HCT116 (cell line): Measurements from ENCODE around the gene PLCB2. TPM values are rescaled to one million over a fixed set of nuclear protein-coding genes. Genes with fewer than 3 reads are reported as not detected.

ENCODE experiments used
- ATAC-seq: fragments of 200-7000 bp; cut with Tn5 transposase; 2 replicates; pipeline ENCODE4 v1.9.1; 2020; ENCODE audit warnings: mild to moderate bottlenecking, moderate library complexity
- BruUV-seq: library from RNA; stranded (reverse); fragments of 400-500 nt; replicated peaks from 2 replicates; lab custom pipeline; 2021; lab: Mats Ljungman, UMichigan
- CTCF ChIA-PET: fragments of 300-600 bp; sonication (Branson Sonifier 250); formaldehyde crosslinking; loops from one replicate; lab custom pipeline; 2021; ENCODE audit warnings: antibody characterized with exemption; lab: Charles Lee
- POLR2A ChIA-PET: fragments of 300-600, 350-600 bp; sonication (Branson Sonifier 250); formaldehyde crosslinking; loops from one replicate; lab custom pipeline; 2021; ENCODE audit warnings: antibody characterized with exemption; lab: Charles Lee
- RAD21 ChIA-PET, 2 experiments: fragments of 300-600 bp; sonication (Branson Sonifier 250); formaldehyde crosslinking; loops; one replicate each; lab custom pipeline; 2023; ENCODE audit warnings: low total read pairs in 2 of 2; ENCODE audit not compliant: uncharacterized antibody in 2 of 2, unreplicated experiment in 2 of 2, low non-redundant PET in 1 of 2; lab: Charles Lee
- DNase-seq: peaks from one replicate; pipeline ENCODE4 v3.0.0-alpha.2; 2010; ENCODE audit warnings: low read depth, low spot score
- H2AFZ ChIP-seq: fragments of 200-600 bp; shearing (Covaris generic), sonication (generic); 2 replicates; pipeline ENCODE4 v1.6.1; 2017; ENCODE audit warnings: low read depth, mixed run types, mixed read lengths, antibody characterized with exemption, low read length; ENCODE audit not compliant: poor library complexity, severe bottlenecking
- H3K27ac ChIP-seq: 2 replicates; pipeline ENCODE4 v1.5.1; 2012; ENCODE audit warnings: low read depth, low read length
- H3K27me3 ChIP-seq: fragments of 200-600 bp; sonication (generic); 2 replicates; pipeline ENCODE4 v1.6.1; 2016; ENCODE audit warnings: mixed run types, low read length, mixed read lengths; ENCODE audit not compliant: insufficient read depth
- H3K36me3 ChIP-seq, 2 experiments: fragments of 200-500 bp in 1 of 2; fragments of 200-600 bp in 1 of 2; sonication (Bioruptor generic) in 1 of 2; sonication (generic) in 1 of 2; 2 replicates each; pipeline versions ENCODE4 v1.5.1 to v1.6.1; 2014 to 2016; ENCODE audit warnings: low read length in 2 of 2, inconsistent platforms in 1 of 2, mixed read lengths in 1 of 2, mixed run types in 1 of 2; ENCODE audit not compliant: insufficient read depth in 2 of 2, control insufficient read depth in 1 of 2
- H3K4me1 ChIP-seq, 2 experiments: fragments of 200-600 bp in 1 of 2; sonication (generic) in 1 of 2; 2 replicates each; pipeline versions ENCODE4 v1.5.1 to v1.6.1; 2012 to 2017; ENCODE audit warnings: low read length in 2 of 2, inconsistent platforms in 1 of 2, mild to moderate bottlenecking in 1 of 2, mixed read lengths in 1 of 2, mixed run types in 1 of 2, moderate library complexity in 1 of 2; ENCODE audit not compliant: insufficient read depth in 2 of 2, control insufficient read depth in 1 of 2
- H3K4me2 ChIP-seq: fragments of 200-600 bp; sonication (generic); 2 replicates; pipeline ENCODE4 v1.6.1; 2017; ENCODE audit warnings: mixed run types, low read length, mixed read lengths
- H3K4me3 ChIP-seq, 2 experiments: fragments of 200-600 bp in 1 of 2; sonication (generic) in 1 of 2; replicated peaks in 1 of 2; 2 replicates each; pipeline ENCODE4 v1.5.1; 2011 to 2016; ENCODE audit warnings: low read length in 2 of 2, control low read depth in 1 of 2, low read depth in 1 of 2, mild to moderate bottlenecking in 1 of 2, mixed read lengths in 1 of 2, mixed run types in 1 of 2
- H3K79me2 ChIP-seq: fragments of 200-600 bp; sonication (generic); 2 replicates; pipeline ENCODE4 v1.6.1; 2017; ENCODE audit warnings: mild to moderate bottlenecking, mixed run types, low read length, moderate library complexity, mixed read lengths; ENCODE audit not compliant: insufficient read depth
- H3K9ac ChIP-seq: fragments of 200-600 bp; sonication (generic); 2 replicates; pipeline ENCODE4 v1.6.1; 2016; ENCODE audit warnings: low read length, mixed read lengths
- H3K9me2 ChIP-seq: fragments of 200-600 bp; sonication (generic), shearing (Covaris generic); 2 replicates; pipeline ENCODE4 v1.6.1; 2017; ENCODE audit warnings: mixed run types, mild to moderate bottlenecking, moderate library complexity; ENCODE audit not compliant: insufficient read depth
- H3K9me3 ChIP-seq, 2 experiments: fragments of 200-500 bp in 1 of 2; fragments of 200-600 bp in 1 of 2; sonication (Bioruptor generic) in 1 of 2; sonication (generic) in 1 of 2; 2 replicates each; pipeline ENCODE4 v1.6.1; 2014 to 2017; ENCODE audit warnings: low read length in 2 of 2, mixed read lengths in 2 of 2, inconsistent platforms in 1 of 2, low read depth in 1 of 2, mild to moderate bottlenecking in 1 of 2, mixed run types in 1 of 2, moderate library complexity in 1 of 2; ENCODE audit not compliant: control insufficient read depth in 1 of 2, insufficient read depth in 1 of 2
- H4K20me1 ChIP-seq: fragments of 200-600 bp; sonication (generic), shearing (Covaris generic); 2 replicates; pipeline ENCODE4 v1.6.1; 2017; ENCODE audit warnings: mixed run types, mild to moderate bottlenecking, moderate library complexity; ENCODE audit not compliant: insufficient read depth
- CBX3 ChIP-seq: IDR thresholded peaks from 2 replicates; pipeline ENCODE4 v1.6.1; 2012; ENCODE audit warnings: low read depth
- CEBPB ChIP-seq: IDR thresholded peaks from 2 replicates; pipeline ENCODE4 v1.6.1; 2012; ENCODE audit warnings: low read depth
- ELF1 ChIP-seq: IDR thresholded peaks from 2 replicates; pipeline ENCODE4 v1.6.1; 2012; ENCODE audit warnings: low read depth, borderline replicate concordance
- POLR2AphosphoS5 ChIP-seq: IDR thresholded peaks from 2 replicates; pipeline ENCODE4 v1.6.1; 2011; ENCODE audit warnings: mild to moderate bottlenecking, low read depth, low read length, moderate library complexity
- SIN3A ChIP-seq: IDR thresholded peaks from 2 replicates; pipeline ENCODE4 v1.6.1; 2012; ENCODE audit warnings: low read depth
- SRF ChIP-seq: IDR thresholded peaks from 2 replicates; pipeline ENCODE4 v1.6.1; 2012; ENCODE audit warnings: low read depth
- ZFX ChIP-seq: fragments of 450-650 bp; IDR thresholded peaks from 2 replicates; pipeline ENCODE4 v1.6.1; 2017
- intact Hi-C: fragments of 100-400 bp; cut with micrococcal nuclease; formaldehyde crosslinking; loops from 2 replicates; pipeline ENCODE4 v1.10.0; 2022
- total RNA-seq: library from RNA; stranded (reverse); gene quantifications from one replicate; pipeline ENCODE4 v1.2.1, GENCODE V29; 2021; ENCODE audit not compliant: unreplicated experiment
- TF ChIP-seq, protein P1 (sequence below), 3 experiments: fragments of 200-600 bp in 1 of 3; sonication (generic) in 1 of 3; IDR thresholded peaks in 2 of 3; conservative IDR thresholded peaks in 1 of 3; 2 replicates each; pipeline ENCODE4 v1.5.1; 2012 to 2017; ENCODE audit warnings: low read depth in 2 of 3, low read length in 2 of 3, antibody characterized with exemption in 1 of 3, borderline replicate concordance in 1 of 3, control low read depth in 1 of 3, mild to moderate bottlenecking in 1 of 3, mixed read lengths in 1 of 3, mixed run types in 1 of 3, moderate library complexity in 1 of 3; ENCODE audit not compliant: insufficient read depth in 1 of 3
- TF ChIP-seq, protein P2 (sequence below): IDR thresholded peaks from 2 replicates; pipeline ENCODE4 v1.6.1; 2011; ENCODE audit warnings: mild to moderate bottlenecking, low read length, moderate library complexity; ENCODE audit not compliant: insufficient replicate concordance; ENCODE audit errors: extremely low read depth

PLCB2 gene
- total RNA-seq, 1 experiment from 2014 or later: 2.8 TPM

DNA sequence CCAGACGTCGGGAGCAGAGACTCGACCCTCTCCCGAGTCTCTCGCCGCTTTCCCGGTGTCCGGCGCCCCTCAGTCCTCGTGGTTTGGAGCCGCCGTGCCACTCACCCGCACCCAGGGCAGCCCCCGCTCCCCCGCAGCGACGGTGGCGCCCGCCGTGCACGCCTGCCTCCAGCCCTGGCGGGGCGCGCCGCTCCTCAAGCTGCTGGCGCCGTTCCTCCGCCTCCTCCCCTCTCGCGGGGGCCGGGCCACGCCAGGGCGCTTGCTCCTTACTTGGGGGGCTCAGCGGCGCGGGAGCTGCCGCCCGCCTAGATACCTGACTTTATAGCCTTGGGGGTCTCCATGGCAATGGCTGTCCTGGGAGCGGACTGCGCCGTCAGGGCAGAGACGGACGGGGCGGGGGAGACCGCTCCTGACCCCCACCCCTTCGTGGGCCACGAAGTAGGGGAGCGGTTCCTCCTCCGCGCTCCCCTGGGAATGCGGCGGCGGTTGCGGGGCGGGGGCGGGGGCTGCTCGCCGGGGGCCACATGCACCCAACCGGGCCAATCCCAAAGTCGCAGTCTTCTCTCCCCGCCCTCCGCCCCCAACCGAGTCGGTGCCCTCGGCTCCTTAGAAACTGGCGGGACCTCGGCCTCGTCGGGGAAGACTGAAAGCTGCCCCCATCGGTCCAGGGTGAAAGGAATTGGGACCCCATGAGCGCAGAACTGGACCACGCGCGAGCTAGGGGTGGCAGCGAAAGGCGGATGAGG is 24.7 kb downstream of the PLCB2 start, which contains the start of gene ANKRD63:
TSS of gene ANKRD63 (minus strand) at position 196 of the 746 bp plus-strand sequence. CDS start 478 bp downstream, outside the sequence.
- H3K4me3 ChIP-seq: peak within 1 kb of the TSS; percentile 45 to 59
- ChIA-PET CTCF (interaction anchor here (1.0 to 1.9 kb wide), 6 partner anchors 8 to 55 kb away, joined by 3 to 8 read pairs (median 4); partner anchors contain the start of gene PAK6), POLR2A (no interaction called here)
- H4K20me1 ChIP-seq: no peaks in the 10 kb centered on the region
- no peaks in the 10 kb centered on the region for H3K9me2 ChIP-seq
- DNase-seq (no peak), ATAC-seq (peak; percentile 56)
- no peaks in the 10 kb centered on the region for H3K27me3 ChIP-seq
- H3K9me3 ChIP-seq: no peaks in the 10 kb centered on the region
- no peak for TF ChIP-seq SRF
- TF ChIP-seq, protein P1, sequence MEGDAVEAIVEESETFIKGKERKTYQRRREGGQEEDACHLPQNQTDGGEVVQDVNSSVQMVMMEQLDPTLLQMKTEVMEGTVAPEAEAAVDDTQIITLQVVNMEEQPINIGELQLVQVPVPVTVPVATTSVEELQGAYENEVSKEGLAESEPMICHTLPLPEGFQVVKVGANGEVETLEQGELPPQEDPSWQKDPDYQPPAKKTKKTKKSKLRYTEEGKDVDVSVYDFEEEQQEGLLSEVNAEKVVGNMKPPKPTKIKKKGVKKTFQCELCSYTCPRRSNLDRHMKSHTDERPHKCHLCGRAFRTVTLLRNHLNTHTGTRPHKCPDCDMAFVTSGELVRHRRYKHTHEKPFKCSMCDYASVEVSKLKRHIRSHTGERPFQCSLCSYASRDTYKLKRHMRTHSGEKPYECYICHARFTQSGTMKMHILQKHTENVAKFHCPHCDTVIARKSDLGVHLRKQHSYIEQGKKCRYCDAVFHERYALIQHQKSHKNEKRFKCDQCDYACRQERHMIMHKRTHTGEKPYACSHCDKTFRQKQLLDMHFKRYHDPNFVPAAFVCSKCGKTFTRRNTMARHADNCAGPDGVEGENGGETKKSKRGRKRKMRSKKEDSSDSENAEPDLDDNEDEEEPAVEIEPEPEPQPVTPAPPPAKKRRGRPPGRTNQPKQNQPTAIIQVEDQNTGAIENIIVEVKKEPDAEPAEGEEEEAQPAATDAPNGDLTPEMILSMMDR (IDR thresholded peaks at IDR 0.05 in 2 of 3, conservative IDR thresholded peaks at IDR 0.05 in 1 of 3; ENCODE audit: borderline replicate concordance in 1 of 3, insufficient read depth in 1 of 3, low read depth in 2 of 3, low read length in 2 of 3): no peak
- no peak for TF ChIP-seq ELF1
- 0 out of 2 replicates have a peak, but pooled peaks have one; percentile 24 for TF ChIP-seq ZFX
- TF ChIP-seq CBX3: no peak
- TF ChIP-seq POLR2AphosphoS5: no peak
- TF ChIP-seq SIN3A: no peak
- no peak for TF ChIP-seq CEBPB
- TF ChIP-seq, protein P2, sequence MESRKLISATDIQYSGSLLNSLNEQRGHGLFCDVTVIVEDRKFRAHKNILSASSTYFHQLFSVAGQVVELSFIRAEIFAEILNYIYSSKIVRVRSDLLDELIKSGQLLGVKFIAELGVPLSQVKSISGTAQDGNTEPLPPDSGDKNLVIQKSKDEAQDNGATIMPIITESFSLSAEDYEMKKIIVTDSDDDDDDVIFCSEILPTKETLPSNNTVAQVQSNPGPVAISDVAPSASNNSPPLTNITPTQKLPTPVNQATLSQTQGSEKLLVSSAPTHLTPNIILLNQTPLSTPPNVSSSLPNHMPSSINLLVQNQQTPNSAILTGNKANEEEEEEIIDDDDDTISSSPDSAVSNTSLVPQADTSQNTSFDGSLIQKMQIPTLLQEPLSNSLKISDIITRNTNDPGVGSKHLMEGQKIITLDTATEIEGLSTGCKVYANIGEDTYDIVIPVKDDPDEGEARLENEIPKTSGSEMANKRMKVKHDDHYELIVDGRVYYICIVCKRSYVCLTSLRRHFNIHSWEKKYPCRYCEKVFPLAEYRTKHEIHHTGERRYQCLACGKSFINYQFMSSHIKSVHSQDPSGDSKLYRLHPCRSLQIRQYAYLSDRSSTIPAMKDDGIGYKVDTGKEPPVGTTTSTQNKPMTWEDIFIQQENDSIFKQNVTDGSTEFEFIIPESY: no peak
- TF ChIP-seq, all 23 proteins: peak for 1
- intact Hi-C loops: no loop called here
- RAD21 ChIA-PET: no interaction called here
- H3K27ac ChIP-seq: peak within 1 kb of the TSS; percentile 57; the same call in 1 of the 2 replicates
- peak within 1 kb of the TSS; percentile 87 for H3K4me2 ChIP-seq
- peak within 1 kb of the TSS; percentile 74 for H2AFZ ChIP-seq
- H3K79me2 ChIP-seq: no peaks in the 10 kb centered on the region
- BruUV-seq: no TSS peak
- H3K9ac ChIP-seq: peak within 1 kb of the TSS; percentile 57
- H3K4me1 ChIP-seq: peaks cover 28 to 49% of the 10 kb centered on the region in 2 experiments
- H3K36me3 ChIP-seq: no peaks in the 10 kb centered on the region
